GM12891 (cell line): ENCODE results near the gene C11orf54.

Experiments used
- DNase-seq: peaks from one replicate; pipeline ENCODE4 v3.0.0; 2011; ENCODE audit warnings: low spot score; ENCODE audit not compliant: insufficient read length
- FAIRE-seq: peaks from 2 replicates; lab custom pipeline; 2011; peaks lifted over from hg19 to GRCh38; lab: Jason Lieb, UNC
- PAX5 ChIP-seq: IDR thresholded peaks from 2 replicates; pipeline ENCODE4 v1.6.1; 2011; ENCODE audit warnings: low read length, moderate library complexity, mild to moderate bottlenecking; ENCODE audit not compliant: insufficient read depth, severe bottlenecking
- POLR2A ChIP-seq: IDR thresholded peaks from 2 replicates; pipeline ENCODE4 v1.6.1; 2011; ENCODE audit warnings: low read depth, low read length, control low read depth
- POLR2AphosphoS5 ChIP-seq: IDR thresholded peaks from 2 replicates; pipeline ENCODE4 v1.6.1; 2011; ENCODE audit warnings: low read depth, low read length, control low read depth
- POU2F2 ChIP-seq: IDR thresholded peaks from 2 replicates; pipeline ENCODE4 v1.6.1; 2011; ENCODE audit warnings: low read depth, mild to moderate bottlenecking, control low read depth, low read length, moderate library complexity
- SPI1 ChIP-seq: IDR thresholded peaks from 2 replicates; pipeline ENCODE4 v1.6.1; 2011; ENCODE audit warnings: low read depth, low read length, control low read depth
- TAF1 ChIP-seq: IDR thresholded peaks from 2 replicates; pipeline ENCODE4 v1.6.1; 2011; ENCODE audit warnings: low read depth, low read length, control low read depth

C11orf54 gene

DNA sequence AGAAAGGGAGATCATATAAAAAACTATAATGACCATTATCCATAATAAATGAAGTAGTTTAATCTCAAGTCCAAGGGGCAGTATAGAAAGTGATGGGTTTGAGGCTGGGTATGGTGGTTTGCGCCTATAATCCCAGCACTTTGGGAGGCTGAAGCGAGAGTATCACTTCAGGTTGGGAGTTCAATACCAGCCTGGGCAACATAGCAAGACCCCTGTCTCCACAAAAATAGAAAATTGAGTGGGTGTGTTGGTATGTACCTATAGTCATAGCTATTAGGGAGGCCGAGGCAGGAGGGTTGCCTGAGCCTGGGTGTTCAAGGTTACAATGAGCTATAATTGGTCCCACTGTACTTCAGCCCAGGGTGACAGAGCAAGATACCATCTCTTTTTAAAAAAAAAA, 66.5 kb downstream of the C11orf54 start:
- no peak for TF ChIP-seq TAF1
- TF ChIP-seq POLR2AphosphoS5, result no peak
- no peak for TF ChIP-seq SPI1
- TF ChIP-seq POU2F2, result no peak
- no peak for TF ChIP-seq PAX5
- TF ChIP-seq POLR2A, result no peak
- FAIRE-seq (no peak), DNase-seq (no peak)

DNA sequence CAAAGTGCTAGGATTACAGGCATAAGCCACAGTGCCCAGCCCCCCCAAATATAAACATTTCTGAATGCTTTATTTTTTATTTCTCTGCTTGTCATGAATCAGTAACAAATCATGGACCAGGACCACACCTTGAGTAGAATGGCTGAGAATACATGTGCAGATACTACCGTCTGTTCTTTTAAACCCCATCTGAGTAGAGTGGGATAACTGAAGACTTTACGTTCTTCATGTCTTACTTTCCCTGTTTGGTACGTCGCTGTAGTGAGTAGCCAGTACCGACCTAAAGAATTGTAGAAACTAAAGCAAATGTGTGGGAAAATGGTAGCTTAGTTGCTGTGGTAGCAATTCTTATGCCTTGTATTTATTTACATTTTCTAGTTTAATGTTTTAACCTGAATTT, 72.5 kb downstream of the C11orf54 start:
- TF ChIP-seq TAF1, result no peak
- DNase-seq, result no peak
- FAIRE-seq, result no peak
